Fibroblast of pulmonary artery (primary cell): ENCODE results near the gene RRAD.
"Not testable (repeated sequence)": the region's sequence is repeated elsewhere in the genome, so short reads cannot be mapped to it uniquely, and the experiment has no call there.

Experiments
- DNase-seq: peaks from one replicate; pipeline ENCODE4 v3.0.0-alpha.2; 2010; ENCODE audit warnings: low read depth
- H3K4me3 ChIP-seq: replicated peaks from 2 replicates; pipeline ENCODE4 v1.5.1; 2011; ENCODE audit warnings: low read depth, mild to moderate bottlenecking, control low read depth, low read length, moderate library complexity
- TF ChIP-seq, protein P1 (sequence below): IDR thresholded peaks from 2 replicates; pipeline ENCODE4 v1.5.1; 2011; ENCODE audit warnings: mild to moderate bottlenecking, control low read depth, low read length, inconsistent platforms; ENCODE audit errors: missing control alignments

The RRAD gene

DNA sequence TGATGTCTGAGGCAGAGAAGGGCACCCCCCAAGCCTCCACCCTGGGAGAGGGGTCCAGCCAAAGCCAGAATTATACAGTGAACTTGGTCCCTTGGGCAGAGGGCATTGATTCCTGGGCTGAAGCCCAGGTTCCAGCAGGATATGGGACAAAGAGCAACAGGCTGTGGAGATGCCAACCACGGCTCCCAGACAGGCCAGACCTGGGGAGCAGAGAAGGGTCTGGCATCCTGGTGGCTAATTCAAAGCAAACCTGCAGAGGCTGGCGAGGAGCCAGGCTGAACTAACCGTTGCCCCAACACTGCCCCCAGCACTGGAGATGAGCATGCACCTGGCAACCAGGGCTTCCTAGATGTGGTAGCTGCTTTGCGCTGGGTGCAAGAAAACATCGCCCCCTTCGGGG is 38.7 kb upstream of the RRAD start:
- H3K4me3 ChIP-seq = no peak overlapping the region
- DNase-seq = no peak
- TF ChIP-seq, protein P1, sequence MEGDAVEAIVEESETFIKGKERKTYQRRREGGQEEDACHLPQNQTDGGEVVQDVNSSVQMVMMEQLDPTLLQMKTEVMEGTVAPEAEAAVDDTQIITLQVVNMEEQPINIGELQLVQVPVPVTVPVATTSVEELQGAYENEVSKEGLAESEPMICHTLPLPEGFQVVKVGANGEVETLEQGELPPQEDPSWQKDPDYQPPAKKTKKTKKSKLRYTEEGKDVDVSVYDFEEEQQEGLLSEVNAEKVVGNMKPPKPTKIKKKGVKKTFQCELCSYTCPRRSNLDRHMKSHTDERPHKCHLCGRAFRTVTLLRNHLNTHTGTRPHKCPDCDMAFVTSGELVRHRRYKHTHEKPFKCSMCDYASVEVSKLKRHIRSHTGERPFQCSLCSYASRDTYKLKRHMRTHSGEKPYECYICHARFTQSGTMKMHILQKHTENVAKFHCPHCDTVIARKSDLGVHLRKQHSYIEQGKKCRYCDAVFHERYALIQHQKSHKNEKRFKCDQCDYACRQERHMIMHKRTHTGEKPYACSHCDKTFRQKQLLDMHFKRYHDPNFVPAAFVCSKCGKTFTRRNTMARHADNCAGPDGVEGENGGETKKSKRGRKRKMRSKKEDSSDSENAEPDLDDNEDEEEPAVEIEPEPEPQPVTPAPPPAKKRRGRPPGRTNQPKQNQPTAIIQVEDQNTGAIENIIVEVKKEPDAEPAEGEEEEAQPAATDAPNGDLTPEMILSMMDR = no peak

DNA sequence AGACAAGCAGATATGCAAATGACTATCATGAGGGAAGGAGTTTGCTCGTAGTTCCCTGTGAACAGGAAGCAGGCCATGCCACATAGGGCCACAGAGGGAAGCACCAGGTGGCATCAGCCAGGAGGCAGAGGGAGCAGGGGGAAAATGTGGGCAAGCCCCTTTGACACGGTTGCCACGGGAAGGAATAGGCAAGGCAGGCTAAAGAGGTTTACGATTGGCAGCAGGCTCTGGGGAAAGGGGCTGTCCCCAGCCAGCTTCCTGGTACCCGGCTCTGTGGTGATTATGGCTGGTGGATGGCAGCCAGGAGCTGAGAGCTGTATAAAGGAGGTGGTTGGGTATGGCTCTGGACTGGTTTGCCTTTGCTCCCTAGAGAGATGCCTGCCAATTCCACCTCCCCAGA is 36.6 kb upstream of the RRAD start:
- DNase-seq = peak; percentile 38
- TF ChIP-seq, protein P1 = no peak
- no peak overlapping the region for H3K4me3 ChIP-seq

DNA sequence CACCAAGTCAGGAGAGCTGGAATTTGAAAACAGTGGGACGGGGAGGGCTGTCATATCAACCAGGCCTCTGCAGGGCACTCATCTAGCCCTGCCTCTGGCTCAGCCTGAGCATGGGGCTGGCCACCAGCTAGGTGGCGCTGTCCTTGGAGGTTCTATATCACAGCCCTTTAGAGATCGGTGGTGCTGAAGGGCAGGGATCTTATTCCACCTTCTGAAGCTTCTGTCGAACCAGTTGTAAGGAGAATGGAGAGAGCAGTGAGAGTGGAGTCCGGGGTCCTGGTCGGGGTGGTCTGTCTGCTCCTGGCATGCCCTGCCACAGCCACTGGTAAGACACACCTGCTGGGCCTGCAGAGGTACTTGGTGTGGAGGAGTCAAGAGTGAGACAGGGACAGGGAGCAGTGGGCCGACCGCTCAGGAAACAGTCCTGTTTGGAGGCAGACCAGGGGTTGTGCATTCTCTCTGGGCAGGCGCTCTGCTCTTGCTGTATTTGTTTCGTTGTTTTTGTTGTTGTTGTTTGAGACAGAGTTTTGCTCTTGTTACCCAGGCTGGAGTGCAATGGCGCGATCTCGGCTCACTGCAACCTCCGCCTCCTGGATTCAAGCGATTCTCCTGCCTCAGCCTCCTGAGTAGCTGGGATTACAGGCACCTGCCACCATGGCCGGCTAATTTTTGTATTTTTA is 35.9 kb upstream of the RRAD start, which contains the start of gene CES3:
Gene CES3, plus strand, starts transcription at position 202 of the 680 bp plus-strand sequence. Its CDS starts 42 bp downstream, at position 244.
- H3K4me3 ChIP-seq = no peak within 1 kb of the TSS
- TF ChIP-seq, protein P1 = peak; percentile 81
- peak; percentile 71 for DNase-seq

DNA sequence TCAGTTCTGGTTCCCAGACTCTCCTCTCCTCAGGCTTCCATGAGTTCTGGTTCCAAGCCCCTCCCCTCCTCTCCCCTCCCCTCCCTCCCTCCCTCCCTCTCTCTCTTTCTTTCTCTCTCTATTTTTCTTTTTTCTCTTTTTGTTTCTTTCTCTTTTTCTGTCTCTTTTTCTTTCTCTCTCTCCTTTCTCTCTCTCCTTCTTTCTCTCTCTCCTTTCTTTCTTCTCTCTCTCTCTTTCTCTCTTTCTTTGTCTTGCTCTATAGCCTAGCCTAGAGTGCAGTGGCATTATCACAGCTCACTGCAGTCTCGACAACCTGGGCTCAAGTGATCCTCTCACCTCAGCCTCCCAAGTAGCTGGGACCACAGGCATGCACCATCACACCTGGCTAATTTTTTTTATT is 34.9 kb upstream of the RRAD start:
- no peak for DNase-seq
- H3K4me3 ChIP-seq = no peak overlapping the region
- TF ChIP-seq, protein P1 = no peak

DNA sequence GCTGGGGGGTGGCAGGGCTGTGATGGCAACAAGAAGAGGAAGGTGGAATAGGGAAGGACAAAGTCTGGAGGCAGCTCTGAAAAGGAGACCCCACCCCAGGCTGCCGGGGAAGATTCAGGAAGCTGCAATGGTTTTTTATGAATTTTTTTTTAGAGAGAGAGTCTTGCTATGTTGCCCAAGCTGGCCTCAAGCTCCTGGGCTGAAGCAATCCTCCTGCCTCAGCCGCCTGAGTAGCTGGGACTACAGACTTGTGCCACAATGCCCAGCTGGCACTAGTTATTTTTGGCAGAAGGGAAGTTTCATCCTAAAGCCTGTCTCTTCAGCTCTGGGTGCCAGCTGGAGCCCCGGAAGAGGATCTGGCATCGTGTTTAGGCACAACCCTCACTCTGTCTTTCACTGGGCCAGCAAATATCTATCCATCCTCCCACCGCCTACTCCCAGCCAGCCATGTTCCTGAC is 34.4 kb upstream of the RRAD start:
- DNase-seq = no peak
- TF ChIP-seq, protein P1 = no peak
- no peak overlapping the region for H3K4me3 ChIP-seq

DNA sequence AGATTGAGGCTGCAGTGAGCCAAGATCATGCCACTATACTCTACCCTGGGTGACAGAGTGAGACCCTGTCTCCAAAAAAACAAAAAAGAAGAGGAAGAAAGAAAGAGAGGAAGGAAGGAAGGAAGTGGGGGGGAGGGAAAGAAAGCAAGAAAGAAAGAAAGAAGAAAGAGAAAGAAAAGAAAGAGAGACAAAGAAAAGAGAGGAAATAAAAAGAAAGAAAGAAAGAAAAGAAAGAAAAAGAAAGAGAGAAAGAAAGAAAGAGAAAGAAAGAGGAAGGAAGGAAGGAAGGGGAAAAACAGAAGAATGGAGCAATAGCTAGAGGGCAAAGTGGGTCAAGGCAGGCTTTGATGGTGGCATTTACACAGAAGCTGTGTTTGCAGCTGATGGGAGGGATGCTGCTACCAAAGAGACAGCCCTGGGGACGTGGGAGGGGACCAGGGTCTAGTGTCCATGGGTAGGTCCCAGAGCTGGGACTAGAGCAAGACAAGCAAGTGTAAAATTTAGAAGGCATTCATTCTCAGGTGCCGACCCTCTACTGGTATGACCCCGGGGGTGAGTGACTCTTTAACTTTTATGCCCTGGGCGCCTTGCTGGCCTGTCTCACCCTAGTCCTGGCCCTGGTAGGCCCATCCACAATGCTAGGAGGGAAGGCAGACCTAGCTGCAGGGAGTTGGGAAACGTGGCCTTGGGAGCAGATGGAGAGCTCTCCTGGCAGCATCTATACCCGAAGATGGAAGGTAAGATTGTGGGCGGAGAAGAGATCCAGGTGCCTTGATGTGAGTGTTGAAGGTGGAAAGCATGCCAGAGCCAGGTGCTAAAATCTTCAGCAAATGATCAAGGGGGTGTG is 33.7 kb upstream of the RRAD start:
- H3K4me3 ChIP-seq = no peak overlapping the region
- TF ChIP-seq, protein P1 = no peak
- no peak for DNase-seq

DNA sequence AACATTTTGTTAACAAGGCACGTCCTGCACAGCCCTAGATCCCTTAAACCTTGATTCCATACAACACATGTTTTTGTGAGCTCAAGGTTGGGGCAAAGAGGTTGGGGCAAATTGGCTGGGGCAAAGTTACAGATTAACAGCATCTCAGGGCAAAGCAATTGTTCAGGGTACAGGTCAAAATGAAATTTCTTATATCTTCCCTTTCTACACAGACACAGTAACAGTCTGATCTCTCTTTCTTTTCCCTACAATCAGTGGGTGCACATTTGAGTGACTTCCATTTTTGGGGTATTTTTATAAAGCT is 30.8 kb upstream of the RRAD start:
- H3K4me3 ChIP-seq, DNase-seq: not testable (repeated sequence)

DNA sequence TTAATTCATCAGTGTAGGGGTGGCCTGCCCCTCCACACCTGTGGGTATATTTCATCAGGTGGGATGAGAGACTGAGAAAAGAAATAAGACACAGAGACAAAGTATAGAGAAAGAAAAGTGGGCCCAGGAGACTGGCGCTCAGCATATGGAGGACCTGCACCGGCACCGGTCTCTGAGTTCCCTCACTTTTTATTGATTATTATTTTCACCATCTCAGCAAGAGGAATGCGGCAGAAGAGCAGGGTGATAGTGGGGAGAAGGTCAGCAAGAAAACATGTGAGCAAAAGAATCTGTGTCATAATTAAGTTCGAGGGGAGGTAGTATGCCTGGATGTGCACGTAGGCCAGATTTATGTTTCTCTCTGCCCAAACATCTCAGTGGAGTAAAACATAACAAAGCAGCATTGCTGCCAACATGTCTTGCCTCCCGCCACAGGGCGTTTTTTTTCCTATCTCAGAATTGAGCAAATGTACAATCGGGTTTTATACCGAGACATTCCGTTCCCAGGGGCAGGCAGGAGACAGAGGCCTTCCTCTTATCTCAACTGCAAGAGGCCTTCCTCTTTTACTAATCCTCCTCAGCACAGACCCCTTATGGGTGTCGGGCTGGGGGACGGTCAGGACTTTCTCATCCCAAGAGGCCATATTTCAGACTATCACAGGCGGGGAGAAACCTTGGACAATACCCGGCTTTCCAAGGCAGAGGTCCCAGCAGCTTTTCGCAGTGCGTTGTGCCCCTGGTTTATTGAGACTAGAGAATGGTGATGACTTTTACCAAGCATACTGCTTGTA is 30.2 kb upstream of the RRAD start:
- not testable (repeated sequence) for H3K4me3 ChIP-seq, DNase-seq
